ENCODE data around the gene UCHL1.
"Not testable (repeated sequence)": the region's sequence is repeated elsewhere in the genome, so short reads cannot be mapped to it uniquely, and the experiment has no call there.

UCHL1 gene

GRCh38 chr4:41290479-41290878 is 33.8 kb downstream of the UCHL1 start:
- DNase-seq (ENCODE audit: low read depth) = no peak

- no peak for DNase-seq (ENCODE audit: low read depth)
These were observed 37.8 kb downstream of the UCHL1 start for GRCh38 chr4:41294445-41295062.

GRCh38 chr4:41296995-41297394 is 40.3 kb downstream of the UCHL1 start:
- no peak for DNase-seq (ENCODE audit: low read depth)

GRCh38 chr4:41297832-41298231 is 41.1 kb downstream of the UCHL1 start:
- no peak for DNase-seq (ENCODE audit: low read depth)

- DNase-seq (ENCODE audit: low read depth) = no peak
These were observed 42.8 kb downstream of the UCHL1 start for GRCh38 chr4:41299486-41299885.

GRCh38 chr4:41301137-41301536 is 44.4 kb downstream of the UCHL1 start:
- no peak for DNase-seq (ENCODE audit: low read depth)

- no peak for DNase-seq (ENCODE audit: low read depth)
These were observed 46.8 kb downstream of the UCHL1 start for GRCh38 chr4:41303372-41304118.

GRCh38 chr4:41304221-41304620 is 47.5 kb downstream of the UCHL1 start:
- no peak for DNase-seq (ENCODE audit: low read depth)

- DNase-seq (ENCODE audit: low read depth) = no peak
These were observed 48.7 kb downstream of the UCHL1 start for GRCh38 chr4:41305476-41305875.

- no peak for DNase-seq (ENCODE audit: low read depth)
These were observed 50.9 kb downstream of the UCHL1 start for GRCh38 chr4:41307638-41308037.

GRCh38 chr4:41308398-41308797 is 51.7 kb downstream of the UCHL1 start:
- DNase-seq (ENCODE audit: low read depth) = no peak

GRCh38 chr4:41315426-41315825 is 58.7 kb downstream of the UCHL1 start:
- not testable (repeated sequence) for DNase-seq (ENCODE audit: low read depth)

- no peak for DNase-seq (ENCODE audit: low read depth)
These were observed 59.1 kb downstream of the UCHL1 start for GRCh38 chr4:41315862-41316261.
